IMR-90 (cell line): Measurements from ENCODE around the gene SEC14L6.

Experiments
- POLR2A ChIP-seq: IDR thresholded peaks from 2 replicates; pipeline ENCODE4 v1.6.1; 2012; ENCODE audit warnings: mild to moderate bottlenecking, low read depth, low read length
- TF ChIP-seq, protein P1 (sequence below): conservative IDR thresholded peaks from 2 replicates; pipeline ENCODE4 v1.5.1; 2012; ENCODE audit warnings: mild to moderate bottlenecking, low read depth, low read length, improper control_type of control experiment

DNA sequence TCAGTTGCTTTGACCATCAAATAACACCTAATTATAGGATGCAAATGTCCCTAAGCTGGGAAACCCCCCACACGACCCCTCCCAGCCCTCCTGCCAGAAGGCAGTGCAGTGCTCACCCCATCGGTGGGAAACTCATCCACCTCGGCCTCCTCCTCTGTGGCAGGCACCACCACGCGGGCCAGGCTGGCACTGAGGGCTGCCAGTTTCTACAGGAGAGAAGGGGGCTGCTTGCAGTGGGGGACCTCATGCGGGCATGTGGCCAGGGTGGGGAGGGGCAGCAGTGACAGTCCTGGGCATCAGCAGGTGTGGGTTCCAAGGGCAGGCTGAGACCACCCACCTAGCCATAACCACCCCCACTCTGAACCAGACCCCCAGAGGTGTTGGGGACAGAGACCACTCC is 34.4 kb upstream of the SEC14L6 start:
- TF ChIP-seq, protein P1, sequence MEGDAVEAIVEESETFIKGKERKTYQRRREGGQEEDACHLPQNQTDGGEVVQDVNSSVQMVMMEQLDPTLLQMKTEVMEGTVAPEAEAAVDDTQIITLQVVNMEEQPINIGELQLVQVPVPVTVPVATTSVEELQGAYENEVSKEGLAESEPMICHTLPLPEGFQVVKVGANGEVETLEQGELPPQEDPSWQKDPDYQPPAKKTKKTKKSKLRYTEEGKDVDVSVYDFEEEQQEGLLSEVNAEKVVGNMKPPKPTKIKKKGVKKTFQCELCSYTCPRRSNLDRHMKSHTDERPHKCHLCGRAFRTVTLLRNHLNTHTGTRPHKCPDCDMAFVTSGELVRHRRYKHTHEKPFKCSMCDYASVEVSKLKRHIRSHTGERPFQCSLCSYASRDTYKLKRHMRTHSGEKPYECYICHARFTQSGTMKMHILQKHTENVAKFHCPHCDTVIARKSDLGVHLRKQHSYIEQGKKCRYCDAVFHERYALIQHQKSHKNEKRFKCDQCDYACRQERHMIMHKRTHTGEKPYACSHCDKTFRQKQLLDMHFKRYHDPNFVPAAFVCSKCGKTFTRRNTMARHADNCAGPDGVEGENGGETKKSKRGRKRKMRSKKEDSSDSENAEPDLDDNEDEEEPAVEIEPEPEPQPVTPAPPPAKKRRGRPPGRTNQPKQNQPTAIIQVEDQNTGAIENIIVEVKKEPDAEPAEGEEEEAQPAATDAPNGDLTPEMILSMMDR = no peak
- no peak for TF ChIP-seq POLR2A
